Thymus (tissue), 11 donors: ENCODE results near the gene BUB1B. TPM values are rescaled to one million over a fixed set of nuclear protein-coding genes. Genes with fewer than 3 reads are reported as not detected.

Experiments used
- DNase-seq, 9 donors: peaks; one replicate each; pipeline ENCODE4 v3.0.0-alpha.2; 2013; ENCODE audit warnings: low spot score in 9 of 9, low read depth in 6 of 9, missing footprints in 1 of 9
- H3K27ac ChIP-seq, 2 donors: one replicate each; pipeline ENCODE4 v1.5.1; 2013; ENCODE audit warnings: control low read depth in 1 of 2, low read depth in 1 of 2, low read length in 1 of 2, mild to moderate bottlenecking in 1 of 2, moderate library complexity in 1 of 2
- H3K27me3 ChIP-seq, 2 donors: one replicate each; pipeline ENCODE4 v1.5.1; 2013; ENCODE audit warnings: low read length in 1 of 2; ENCODE audit not compliant: control insufficient read depth in 2 of 2, insufficient read depth in 1 of 2
- H3K36me3 ChIP-seq, 2 donors: one replicate each; pipeline ENCODE4 v1.5.1; 2013; ENCODE audit warnings: low read length in 1 of 2, mild to moderate bottlenecking in 1 of 2, moderate library complexity in 1 of 2; ENCODE audit not compliant: control insufficient read depth in 2 of 2, insufficient read depth in 2 of 2
- H3K4me1 ChIP-seq, 2 donors: one replicate each; pipeline ENCODE4 v1.5.1; 2013; ENCODE audit warnings: low read length in 2 of 2; ENCODE audit not compliant: control insufficient read depth in 2 of 2, insufficient read depth in 2 of 2
- H3K4me3 ChIP-seq, 2 donors: one replicate each; pipeline ENCODE4 v1.5.1; 2013; ENCODE audit warnings: low read length in 2 of 2, control low read depth in 1 of 2, mild to moderate bottlenecking in 1 of 2
- H3K9me3 ChIP-seq, 2 donors: one replicate each; pipeline ENCODE4 v1.5.1; 2013; ENCODE audit warnings: low read length in 1 of 2, mild to moderate bottlenecking in 1 of 2; ENCODE audit not compliant: control insufficient read depth in 2 of 2, insufficient read depth in 1 of 2
- WGBS: extraction: QIAGEN DNeasy Blood & Tissue Kit; methylation state at CpG from one replicate; pipeline ENCODE4 v1.1.7; 2013; 5-methylcytosine and 5-hydroxymethylcytosine counted together
- polyA plus RNA-seq: library from polyadenylated mRNA; stranded (reverse); fragments of 200-250 nt; gene quantifications from one replicate; pipeline ENCODE4 v1.2.3, GENCODE V29; 2013
- total RNA-seq: library from RNA; stranded (reverse); fragments of 120-200 nt; gene quantifications from one replicate; pipeline ENCODE4 v1.2.4, GENCODE V29; 2013
- donor health status: healthy.

Gene BUB1B
- total and polyA plus RNA-seq, 2 donors: 7.3 to 48.3 TPM

DNA sequence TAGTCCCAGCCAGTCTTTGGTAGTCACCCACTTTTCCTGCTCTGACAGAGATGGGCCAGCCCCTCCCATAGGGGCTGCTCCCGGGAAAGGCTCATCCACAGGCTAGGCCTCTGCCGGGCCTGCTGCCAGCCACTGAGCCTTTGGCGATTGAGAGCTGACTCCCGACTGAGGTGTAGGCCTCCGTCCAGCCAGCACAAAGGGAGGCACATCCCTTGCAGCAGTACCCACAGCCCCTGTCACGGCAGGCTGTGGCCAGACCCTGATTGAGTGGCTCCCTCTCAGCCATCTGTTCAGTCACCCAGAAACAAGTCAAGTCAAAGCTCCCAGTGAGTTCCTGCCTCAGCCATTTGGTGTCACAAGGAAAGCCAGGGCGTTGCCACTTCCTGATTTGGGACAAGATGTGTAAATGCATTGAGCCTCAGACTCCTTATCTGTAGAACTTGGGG is 71.8 kb downstream of the BUB1B start:
- no peaks in the 10 kb centered on the region for H3K9me3 ChIP-seq
- no peak overlapping the region for H3K4me3 ChIP-seq
- H3K4me1 ChIP-seq: peaks cover 0 to 4% of the 10 kb centered on the region in 2 donors
- no peak for DNase-seq
- peaks cover 41 to 62% of the 10 kb centered on the region in 2 donors for H3K36me3 ChIP-seq
- 94% methylated on average over 7 of the region's 7 CpGs for WGBS
- H3K27me3 ChIP-seq: no peaks in the 10 kb centered on the region
- no peak overlapping the region for H3K27ac ChIP-seq

DNA sequence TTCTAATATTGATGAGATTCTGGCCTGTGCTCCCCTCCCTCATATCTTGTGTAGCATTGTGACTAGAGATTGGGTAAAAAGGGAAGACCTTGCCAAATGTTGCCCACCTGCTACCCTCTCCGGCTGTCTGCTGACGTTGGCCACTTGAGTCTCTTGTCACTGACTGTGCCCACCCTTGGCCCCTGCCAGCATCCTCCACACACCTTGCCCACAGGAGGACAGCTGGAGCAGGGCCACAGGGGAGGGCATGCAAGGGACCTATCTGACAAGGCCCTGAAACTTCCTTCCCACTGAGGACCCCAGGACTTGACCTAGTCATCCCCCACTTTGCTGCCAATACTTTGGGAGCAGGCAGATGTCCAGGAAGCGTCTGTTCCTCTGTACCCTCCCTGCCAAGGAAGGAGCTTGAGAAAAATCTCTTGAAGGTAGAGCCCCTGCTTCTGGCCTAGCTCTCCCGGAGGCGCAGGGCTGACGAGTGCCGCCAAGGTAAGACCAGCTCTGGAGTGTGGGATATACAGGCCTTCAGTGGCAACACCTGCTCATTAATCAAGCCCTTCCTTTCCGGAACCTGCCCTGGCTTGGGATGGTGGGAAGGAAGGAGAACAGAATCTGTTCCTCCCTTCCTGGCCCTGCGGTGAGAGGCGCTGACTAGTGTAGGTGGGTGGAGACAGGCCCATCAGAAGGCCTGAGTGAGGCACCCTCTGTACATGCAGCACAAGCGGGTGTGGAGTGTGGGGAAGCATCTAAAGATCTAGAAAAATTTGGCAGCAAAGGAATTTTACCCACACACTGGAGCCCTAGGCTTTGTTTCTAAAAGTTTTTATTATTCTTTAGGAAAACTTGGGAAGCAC is 73.1 kb downstream of the BUB1B start:
- 98% methylated on average over 11 of the region's 11 CpGs for WGBS
- no peaks in the 10 kb centered on the region for H3K9me3 ChIP-seq
- peaks cover 5 to 13% of the 10 kb centered on the region in 2 donors for H3K4me1 ChIP-seq
- no peak for DNase-seq
- H3K36me3 ChIP-seq: peaks cover 37 to 51% of the 10 kb centered on the region in 2 donors
- peaks cover 0 to 10% of the 10 kb centered on the region in 2 donors for H3K27me3 ChIP-seq
- H3K4me3 ChIP-seq: no peak overlapping the region
- H3K27ac ChIP-seq: no peak overlapping the region

DNA sequence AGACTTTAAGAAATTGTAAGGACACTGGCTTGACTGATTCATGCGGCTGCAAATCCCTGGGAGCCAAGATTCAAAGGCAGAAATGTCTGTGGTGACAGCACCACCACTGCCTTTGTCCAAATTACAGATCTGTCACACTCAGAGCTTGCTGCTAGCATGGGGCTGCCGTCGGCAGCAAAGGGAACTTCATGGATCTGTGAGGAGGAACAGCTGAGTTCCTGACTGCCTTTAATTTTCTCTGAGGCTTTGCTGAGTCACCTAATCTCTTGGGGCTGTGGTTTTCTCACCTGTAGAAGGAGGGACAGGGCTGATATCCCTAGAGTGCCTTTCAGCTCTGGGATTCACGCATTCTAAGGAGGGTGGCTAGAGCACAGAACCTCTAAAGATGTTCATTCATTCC is 73.9 kb downstream of the BUB1B start:
- H3K36me3 ChIP-seq: peaks cover 30 to 42% of the 10 kb centered on the region in 2 donors
- 54% methylated on average over 4 of the region's 4 CpGs for WGBS
- no peak overlapping the region for H3K4me3 ChIP-seq
- peaks cover 0 to 18% of the 10 kb centered on the region in 2 donors for H3K27me3 ChIP-seq
- H3K4me1 ChIP-seq: peaks cover 7 to 17% of the 10 kb centered on the region in 2 donors
- peak overlapping the region in 1 of 2 donors; percentile 48 for H3K27ac ChIP-seq
- no peak for DNase-seq
- no peaks in the 10 kb centered on the region for H3K9me3 ChIP-seq

GRCh38 chr15:40235201-40235885 is 74.5 kb downstream of the BUB1B start:
- Histone ChIP-seq H3K4me1 (peaks cover 7 to 20% of the 10 kb centered on the region in 2 donors), H3K27me3 (peaks cover 0 to 24% of the 10 kb centered on the region in 2 donors), H3K36me3 (peaks cover 27 to 38% of the 10 kb centered on the region in 2 donors), H3K27ac (no peak overlapping the region), H3K4me3 (no peak overlapping the region), H3K9me3 (no peaks in the 10 kb centered on the region)
- 50% methylated on average over 4 of the region's 4 CpGs for WGBS
- DNase-seq: no peak

DNA sequence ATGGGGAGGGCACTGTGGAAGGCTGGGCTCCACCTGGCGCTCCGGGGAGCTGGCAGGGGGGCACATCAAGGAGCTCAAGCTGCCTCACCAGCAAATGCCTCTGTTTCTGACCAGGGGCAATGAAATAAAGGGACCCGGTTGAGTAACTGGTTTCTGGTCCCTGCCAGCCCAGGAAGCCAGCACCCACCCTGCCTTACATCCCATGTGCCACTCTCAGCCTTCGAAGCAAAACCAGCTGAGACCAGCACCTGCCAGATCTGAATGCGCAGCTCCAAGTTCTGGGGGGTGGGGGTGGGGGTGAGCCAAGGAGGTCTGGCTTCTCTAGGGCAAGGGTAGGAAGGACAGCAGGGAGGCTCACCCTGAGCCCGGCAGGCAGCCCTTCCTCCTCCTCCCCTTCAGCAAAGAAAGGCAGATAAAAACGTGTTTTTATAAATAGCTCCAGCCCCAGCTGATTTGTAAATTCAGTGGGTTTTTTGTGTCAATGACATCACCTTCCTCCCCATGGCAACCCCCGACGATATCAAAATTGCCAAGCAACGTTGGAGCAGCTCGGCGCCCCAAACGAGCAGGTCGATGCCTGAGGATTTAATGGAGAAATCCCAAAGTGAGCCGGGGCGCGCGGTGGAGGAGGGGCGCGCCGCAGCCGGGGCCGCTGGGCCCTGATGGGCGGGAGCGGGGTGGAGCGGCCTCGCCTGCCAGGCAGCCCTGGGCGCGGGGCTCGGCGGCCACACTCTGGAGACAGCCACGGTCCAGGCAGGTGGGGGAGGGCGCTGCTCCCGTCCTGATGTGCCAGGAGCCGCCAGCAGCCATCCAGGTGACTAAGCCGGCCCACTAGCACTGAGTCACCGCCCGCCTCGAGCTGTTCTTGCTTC is 77.9 kb downstream of the BUB1B start, which contains the start of gene PAK6:
PAK6 (plus strand) TSS at position 532 of the 872 bp plus-strand sequence. CDS start 25,723 bp downstream, outside the sequence.
- Histone ChIP-seq H3K27ac (no peak within 1 kb of the TSS), H3K4me3 (peak within 1 kb of the TSS in 1 of 2 donors; percentile 32)
- DNase-seq: peak in 2 of 9 donors; percentile 18 to 45

GRCh38 chr15:40239404-40239692 is 78.5 kb downstream of the BUB1B start:
- DNase-seq: no peak
- 65% methylated on average over 5 of the region's 5 CpGs for WGBS
- H3K27me3 ChIP-seq: peaks cover 0 to 31% of the 10 kb centered on the region in 2 donors
- H3K9me3 ChIP-seq: no peaks in the 10 kb centered on the region
- H3K36me3 ChIP-seq: peaks cover 3 to 4% of the 10 kb centered on the region in 2 donors
- H3K4me1 ChIP-seq: peaks cover 7 to 20% of the 10 kb centered on the region in 2 donors
- H3K27ac ChIP-seq: no peak overlapping the region
- H3K4me3 ChIP-seq: peak overlapping the region in 1 of 2 donors; percentile 32

More for the DNA sequence above, 77.9 kb downstream of the BUB1B start, which contains the start of gene PAK6:
- peaks cover 0 to 31% of the 10 kb centered on the region in 2 donors for H3K27me3 ChIP-seq
- peaks cover 7 to 20% of the 10 kb centered on the region in 2 donors for H3K4me1 ChIP-seq
- H3K36me3 ChIP-seq: peaks cover 7 to 8% of the 10 kb centered on the region in 2 donors
- 11% methylated on average over 39 of the region's 39 CpGs for WGBS
- no peaks in the 10 kb centered on the region for H3K9me3 ChIP-seq

- H3K27ac ChIP-seq: no peak overlapping the region
- peaks cover 7 to 18% of the 10 kb centered on the region in 2 donors for H3K4me1 ChIP-seq
- H3K27me3 ChIP-seq: peaks cover 0 to 31% of the 10 kb centered on the region in 2 donors
- DNase-seq: no peak
- 95% methylated on average over 19 of the region's 19 CpGs for WGBS
- no peaks in the 10 kb centered on the region for H3K9me3 ChIP-seq
- no peak overlapping the region for H3K4me3 ChIP-seq
- no peaks in the 10 kb centered on the region for H3K36me3 ChIP-seq
Measured at GRCh38 chr15:40239693-40240618, 79.1 kb downstream of the BUB1B start.
